HepG2 (cell line): Measurements from ENCODE around the gene ZNF680. TPM values are rescaled to one million over a fixed set of nuclear protein-coding genes. Genes with fewer than 3 reads are reported as not detected.

Experiments
- AHR ChIP-seq: IDR thresholded peaks from 2 replicates; pipeline ENCODE4 v1.6.1; 2018; ENCODE audit warnings: missing genetic modification reagents, missing compliant biosample characterization
- DBP ChIP-seq: sonication (generic); formaldehyde crosslinking; IDR thresholded peaks from 2 replicates; pipeline ENCODE4 v1.4.0; 2020; ENCODE audit warnings: missing genetic modification reagents; ENCODE audit errors: not compliant biosample characterization
- HDAC2 ChIP-seq: sonication (generic); formaldehyde crosslinking; IDR thresholded peaks from 2 replicates; pipeline ENCODE4 v1.4.0; 2020; ENCODE audit warnings: missing genetic modification reagents
- HOXA5 ChIP-seq: sonication (generic); formaldehyde crosslinking; IDR thresholded peaks from 2 replicates; pipeline ENCODE4 v1.4.0; 2020; ENCODE audit warnings: missing genetic modification reagents
- KAT2B ChIP-seq: fragments of 150-350 bp; IDR thresholded peaks from 2 replicates; pipeline ENCODE4 v1.6.1; 2014; ENCODE audit warnings: low read depth, low read length, borderline replicate concordance
- MED1 ChIP-seq: sonication (generic); formaldehyde crosslinking; IDR thresholded peaks from 2 replicates; pipeline ENCODE4 v1.4.0; 2020; ENCODE audit warnings: missing genetic modification reagents
- RBFOX2 ChIP-seq: fragments of 200-400 bp; formaldehyde crosslinking; IDR thresholded peaks from 2 replicates; pipeline ENCODE4 v1.6.1; 2017; ENCODE audit warnings: low read depth, mild to moderate bottlenecking, low read length
- STAT6 ChIP-seq: sonication (generic); formaldehyde crosslinking; IDR thresholded peaks from 2 replicates; pipeline ENCODE4 v1.4.0; 2020; ENCODE audit warnings: missing genetic modification reagents, mild to moderate bottlenecking, borderline replicate concordance
- TRAFD1 ChIP-seq: sonication (generic); formaldehyde crosslinking; IDR thresholded peaks from 2 replicates; pipeline ENCODE4 v1.5.1; 2020; ENCODE audit warnings: missing genetic modification reagents, mild to moderate bottlenecking, borderline replicate concordance
- ZHX1 ChIP-seq: sonication (generic); formaldehyde crosslinking; IDR thresholded peaks from 2 replicates; pipeline ENCODE4 v1.8.1; 2022; ENCODE audit warnings: low read depth, mild to moderate bottlenecking, missing genetic modification reagents
- ZNF768 ChIP-seq: sonication (generic); formaldehyde crosslinking; IDR thresholded peaks from 2 replicates; pipeline ENCODE4 v1.4.0; 2020; ENCODE audit warnings: missing genetic modification reagents
- ZNF777 ChIP-seq: sonication (generic); formaldehyde crosslinking; IDR thresholded peaks from 2 replicates; pipeline ENCODE4 v1.4.0; 2020; ENCODE audit warnings: missing genetic modification reagents
- ZUFSP ChIP-seq: sonication (generic); formaldehyde crosslinking; IDR thresholded peaks from 2 replicates; pipeline ENCODE4 v1.9.0; 2021; ENCODE audit warnings: missing genetic modification reagents, mild to moderate bottlenecking, borderline replicate concordance
- polyA plus RNA-seq, 8 experiments: library from polyadenylated mRNA; depleted of rRNA in 3 of 8; stranded (reverse) in 7 of 8; unstranded in 1 of 8; fragments of >200 nt; fragmentation: Illumina TruSeq in 4 of 8; extraction: Trizol in 4 of 8; gene quantifications; 2 replicates each; pipeline versions ENCODE4 v1.2.1 to v1.2.3, GENCODE V29; 2011 to 2016; ENCODE audit warnings: low read depth in 4 of 8, missing spikeins in 1 of 8, mixed read lengths in 1 of 8; ENCODE audit not compliant: insufficient read depth in 1 of 8
- total RNA-seq, 5 experiments: library from RNA; depleted of rRNA; stranded (reverse); fragments of >200 nt; fragmentation: Illumina TruSeq; extraction: Trizol; gene quantifications; 2 replicates each; pipeline ENCODE4 v1.2.3, GENCODE V29; 2016; ENCODE audit warnings: low read depth in 1 of 5
- TF ChIP-seq, protein P1 (sequence below): sonication (generic); formaldehyde crosslinking; IDR thresholded peaks from 2 replicates; pipeline ENCODE4 v1.4.0; 2020; ENCODE audit warnings: missing genetic modification reagents, borderline replicate concordance

The ZNF680 gene
- total and polyA plus RNA-seq, 2 of the 13 experiments (the other 11 are each of a cell fraction or from before 2014, with no cell fraction given): 2.1 to 12.4 TPM

DNA sequence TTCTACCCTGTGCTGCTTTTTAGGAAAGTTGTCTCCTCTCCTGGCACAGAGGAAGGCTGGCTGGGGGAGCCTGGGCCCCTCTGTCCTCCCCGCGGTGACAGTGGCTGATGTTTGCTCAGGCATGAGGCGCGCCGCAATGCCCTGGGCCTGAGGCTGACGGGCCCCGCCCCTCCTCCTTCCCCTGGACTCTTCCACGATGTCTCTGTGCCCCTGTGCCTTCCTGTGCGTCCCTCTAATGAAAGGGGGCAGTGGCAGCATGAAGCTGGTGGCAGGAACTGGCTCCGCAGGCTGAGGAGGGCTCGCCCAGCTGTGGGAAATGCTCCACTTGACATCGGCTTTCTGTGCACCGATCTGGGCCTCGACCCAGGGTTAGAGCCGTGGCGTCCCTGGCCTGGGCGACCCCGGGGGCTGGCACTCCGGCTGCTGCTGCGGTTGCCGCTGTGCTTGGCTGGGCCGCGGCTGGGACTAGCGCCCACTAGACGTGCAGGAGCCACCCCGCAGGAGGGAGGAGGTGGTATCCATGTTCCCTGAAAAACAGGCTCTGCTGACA lies 67.9 kb downstream of the ZNF680 start (continued):
- TF ChIP-seq RBFOX2 (no peak), ZHX1 (CRISPR knock-in tag) (no peak), AHR (CRISPR knock-in tag) (no peak), MED1 (no peak), DBP (CRISPR knock-in tag) (no peak), ZNF768 (CRISPR knock-in tag) (peak; percentile 58; the same call in 1 of the 2 replicates), HOXA5 (no peak), ZNF777 (CRISPR knock-in tag) (no peak), TRAFD1 (CRISPR knock-in tag) (no peak), STAT6 (no peak), HDAC2 (CRISPR knock-in tag) (no peak), KAT2B (no peak), ZUFSP (CRISPR knock-in tag) (no peak)
- TF ChIP-seq, protein P1, sequence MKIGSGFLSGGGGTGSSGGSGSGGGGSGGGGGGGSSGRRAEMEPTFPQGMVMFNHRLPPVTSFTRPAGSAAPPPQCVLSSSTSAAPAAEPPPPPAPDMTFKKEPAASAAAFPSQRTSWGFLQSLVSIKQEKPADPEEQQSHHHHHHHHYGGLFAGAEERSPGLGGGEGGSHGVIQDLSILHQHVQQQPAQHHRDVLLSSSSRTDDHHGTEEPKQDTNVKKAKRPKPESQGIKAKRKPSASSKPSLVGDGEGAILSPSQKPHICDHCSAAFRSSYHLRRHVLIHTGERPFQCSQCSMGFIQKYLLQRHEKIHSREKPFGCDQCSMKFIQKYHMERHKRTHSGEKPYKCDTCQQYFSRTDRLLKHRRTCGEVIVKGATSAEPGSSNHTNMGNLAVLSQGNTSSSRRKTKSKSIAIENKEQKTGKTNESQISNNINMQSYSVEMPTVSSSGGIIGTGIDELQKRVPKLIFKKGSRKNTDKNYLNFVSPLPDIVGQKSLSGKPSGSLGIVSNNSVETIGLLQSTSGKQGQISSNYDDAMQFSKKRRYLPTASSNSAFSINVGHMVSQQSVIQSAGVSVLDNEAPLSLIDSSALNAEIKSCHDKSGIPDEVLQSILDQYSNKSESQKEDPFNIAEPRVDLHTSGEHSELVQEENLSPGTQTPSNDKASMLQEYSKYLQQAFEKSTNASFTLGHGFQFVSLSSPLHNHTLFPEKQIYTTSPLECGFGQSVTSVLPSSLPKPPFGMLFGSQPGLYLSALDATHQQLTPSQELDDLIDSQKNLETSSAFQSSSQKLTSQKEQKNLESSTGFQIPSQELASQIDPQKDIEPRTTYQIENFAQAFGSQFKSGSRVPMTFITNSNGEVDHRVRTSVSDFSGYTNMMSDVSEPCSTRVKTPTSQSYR (CRISPR knock-in tag): no peak
